Stimulated activated CD4-positive, alpha-beta T cell treated with anti-CD3 and anti-CD28 coated beads, Interleukin-2, amount 100 ng/mL, for 4 hours (primary cell): ENCODE results near the gene LCAT.
"Not testable (repeated sequence)": the region's sequence is repeated elsewhere in the genome, so short reads cannot be mapped to it uniquely, and the experiment has no call there.

Experiments used
- DNase-seq: peaks from one replicate; pipeline ENCODE4 v3.0.0-alpha.2; 2020; ENCODE audit warnings: low read depth

Gene LCAT

GRCh38 chr16:67943619-67944504 is at the start of gene LCAT:
Gene LCAT, minus strand, starts transcription at chr16:67944120. Its CDS starts 19 bp downstream, at chr16:67944101.
- DNase-seq: no peak

GRCh38 chr16:67993207-67994039 is 49.5 kb upstream of the LCAT start:
- DNase-seq: peak; percentile 67

- no peak for DNase-seq
Measured at GRCh38 chr16:67992661-67993206, 48.8 kb upstream of the LCAT start.

- DNase-seq: no peak
Measured at GRCh38 chr16:67990018-67990386, 46.1 kb upstream of the LCAT start.

GRCh38 chr16:67989322-67990017 is 45.5 kb upstream of the LCAT start:
- no peak for DNase-seq

GRCh38 chr16:67988675-67989074 is 44.8 kb upstream of the LCAT start:
- no peak for DNase-seq

GRCh38 chr16:67987460-67988160 is 43.7 kb upstream of the LCAT start:
- no peak for DNase-seq

- no peak for DNase-seq
Measured at GRCh38 chr16:67986949-67987348, 43.0 kb upstream of the LCAT start.

GRCh38 chr16:67982011-67982696 is 38.2 kb upstream of the LCAT start:
- no peak for DNase-seq

GRCh38 chr16:67979955-67980678 is 36.2 kb upstream of the LCAT start, which contains the start of gene DPEP3:
Gene DPEP3, minus strand, starts transcription at chr16:67980499. Its CDS starts 119 bp downstream, at chr16:67980380.
- no peak for DNase-seq

GRCh38 chr16:67977469-67978227 is 33.7 kb upstream of the LCAT start:
- no peak for DNase-seq

GRCh38 chr16:67977005-67977404 is 33.1 kb upstream of the LCAT start:
- no peak for DNase-seq

- no peak for DNase-seq
Measured at GRCh38 chr16:67976205-67976604, 32.3 kb upstream of the LCAT start.

- no peak for DNase-seq
Measured at GRCh38 chr16:67975321-67976105, 31.6 kb upstream of the LCAT start.

- not testable (repeated sequence) for DNase-seq
Measured at GRCh38 chr16:67972285-67972684, 28.4 kb upstream of the LCAT start.

- DNase-seq: no peak
Measured at GRCh38 chr16:67971111-67971510, 27.2 kb upstream of the LCAT start.

- no peak for DNase-seq
Measured at GRCh38 chr16:67969254-67970039, 25.5 kb upstream of the LCAT start.
